Activated CD8-positive, alpha-beta T cell treated with anti-CD3 and anti-CD28 coated beads, Interleukin-2, amount 10 ng/mL, durations not matched to agents 7 days and 5 days (primary cell): ENCODE data around the gene MICALL2. TPM values are rescaled to one million over a fixed set of nuclear protein-coding genes. Genes with fewer than 3 reads are reported as not detected.

ENCODE experiments used
- ATAC-seq: fragments of 150-1000 bp; cut with Tn5 transposase; one replicate; pipeline ENCODE4 v1.10.0; 2021; ENCODE audit warnings: moderate library complexity
- CTCF ChIA-PET: fragments of 350-600 bp; sonication (Branson Sonifier 250); formaldehyde crosslinking; loops from one replicate; lab custom pipeline; 2021; ENCODE audit warnings: antibody characterized with exemption; lab: Charles Lee
- POLR2A ChIA-PET: fragments of 350-600 bp; sonication (Branson Sonifier 250); formaldehyde crosslinking; loops from one replicate; lab custom pipeline; 2021; ENCODE audit warnings: antibody characterized with exemption; lab: Charles Lee
- DNase-seq: peaks from one replicate; pipeline ENCODE4 v3.0.0-alpha.2; 2020
- H3K27ac Mint-ChIP-seq: one replicate; pipeline ENCODE4 v1.8.0; 2021; ENCODE audit warnings: mild to moderate bottlenecking, mixed read lengths
- H3K27me3 Mint-ChIP-seq: one replicate; pipeline ENCODE4 v1.8.0; 2021; ENCODE audit warnings: low read depth, mixed read lengths
- H3K36me3 Mint-ChIP-seq: one replicate; pipeline ENCODE4 v1.8.0; 2021; ENCODE audit warnings: low read depth, mixed read lengths
- H3K4me1 Mint-ChIP-seq: one replicate; pipeline ENCODE4 v1.8.0; 2021; ENCODE audit warnings: low read depth, mixed read lengths
- H3K4me3 Mint-ChIP-seq: one replicate; pipeline ENCODE4 v1.8.0; 2021; ENCODE audit warnings: mild to moderate bottlenecking, mixed read lengths
- H3K9me3 Mint-ChIP-seq: one replicate; pipeline ENCODE4 v1.8.0; 2022; ENCODE audit warnings: mixed read lengths; ENCODE audit not compliant: insufficient read depth
- total RNA-seq, 2 experiments: library from RNA; stranded (reverse); gene quantifications; one replicate each; pipeline ENCODE4 v1.2.3, GENCODE V29; 2021

The MICALL2 gene
- 1 to 10 TPM; 1.9 to 2.2 TPM for total RNA-seq

- ChIA-PET CTCF (no interaction called here), POLR2A (interaction anchor here (1.1 kb wide), 1 partner anchor 118 kb away, joined by 3 read pairs; no protein-coding TSS in a partner anchor)
- Mint-ChIP-seq H3K27me3 (peaks cover 12% of the 10 kb centered on the region), H3K36me3 (no peaks in the 10 kb centered on the region), H3K27ac (no peak within 1 kb of the TSS), H3K4me3 (peak within 1 kb of the TSS; percentile 63), H3K9me3 (no peaks in the 10 kb centered on the region), H3K4me1 (peaks cover 15% of the 10 kb centered on the region)
- ATAC-seq, result peak; percentile 45
- no peak for DNase-seq
Observed at GRCh38 chr7:1458683-1459511, at the start of gene MICALL2. Gene MICALL2 (minus strand): TSS chr7:1459470. CDS start chr7:1459326, 144 bp downstream.

GRCh38 chr7:1508277-1508758 is 49.0 kb upstream of the MICALL2 start:
- ATAC-seq, result no peak
- Mint-ChIP-seq H3K27me3 (no peaks in the 10 kb centered on the region), H3K36me3 (no peaks in the 10 kb centered on the region), H3K4me3 (peak overlapping the region; percentile 1), H3K4me1 (peaks cover 59% of the 10 kb centered on the region), H3K27ac (peak overlapping the region; percentile 78), H3K9me3 (no peaks in the 10 kb centered on the region)
- DNase-seq, result peak; percentile 49
- POLR2A ChIA-PET, result interaction anchor here (0.9 kb wide), 1 partner anchor 17 kb away, joined by 5 read pairs; no protein-coding TSS in a partner anchor
- CTCF ChIA-PET, result interaction anchor here (1.2 kb wide), 1 partner anchor 22 kb away, joined by 3 read pairs; the partner anchor contains the start of gene MAFK

- Mint-ChIP-seq H3K36me3 (peaks cover 12% of the 10 kb centered on the region), H3K9me3 (no peaks in the 10 kb centered on the region), H3K4me3 (peak overlapping the region; percentile 65), H3K27me3 (no peaks in the 10 kb centered on the region), H3K27ac (peak overlapping the region; percentile 34), H3K4me1 (peaks cover 55% of the 10 kb centered on the region)
- POLR2A ChIA-PET, result no interaction called here
- CTCF ChIA-PET, result interaction anchor here (1.0 kb wide), 1 partner anchor 27 kb away, joined by 3 read pairs; no protein-coding TSS in a partner anchor
- no peak for DNase-seq
- no peak for ATAC-seq
Observed at GRCh38 chr7:1505731-1506550, 46.7 kb upstream of the MICALL2 start.

- CTCF ChIA-PET, result interaction anchor here (1.2 kb wide), 1 partner anchor 738 kb away, joined by 3 read pairs; the partner anchor contains the start of genes MRM2 and NUDT1
Observed at GRCh38 chr7:1503816-1504775, 44.8 kb upstream of the MICALL2 start, which contains the start of gene INTS1. Gene INTS1 (minus strand): TSS chr7:1504389. CDS start chr7:1503960, 429 bp downstream.

GRCh38 chr7:1503390-1503789 is 44.1 kb upstream of the MICALL2 start:
- Mint-ChIP-seq H3K4me1 (peaks cover 47% of the 10 kb centered on the region), H3K4me3 (peak overlapping the region; percentile 86), H3K9me3 (no peaks in the 10 kb centered on the region), H3K36me3 (peaks cover 23% of the 10 kb centered on the region), H3K27ac (peak overlapping the region; percentile 76), H3K27me3 (no peaks in the 10 kb centered on the region)
- ATAC-seq (no peak), DNase-seq (peak; percentile 23)
- ChIA-PET CTCF (interaction anchor here (1.2 kb wide), 1 partner anchor 738 kb away, joined by 3 read pairs; the partner anchor contains the start of genes MRM2 and NUDT1), POLR2A (no interaction called here)

More at GRCh38 chr7:1503816-1504775, 44.8 kb upstream of the MICALL2 start, which contains the start of gene INTS1:
- H3K27ac Mint-ChIP-seq, result peak within 1 kb of the TSS; percentile 84
- H3K27me3 Mint-ChIP-seq, result no peaks in the 10 kb centered on the region
- ATAC-seq (peak; percentile 92), DNase-seq (peak; percentile 93)
- no peaks in the 10 kb centered on the region for H3K9me3 Mint-ChIP-seq
- peaks cover 51% of the 10 kb centered on the region for H3K4me1 Mint-ChIP-seq
- peaks cover 23% of the 10 kb centered on the region for H3K36me3 Mint-ChIP-seq
- peak within 1 kb of the TSS; percentile 87 for H3K4me3 Mint-ChIP-seq
- POLR2A ChIA-PET, result no interaction called here

- Mint-ChIP-seq H3K4me1 (peaks cover 43% of the 10 kb centered on the region), H3K4me3 (peak overlapping the region; percentile 86), H3K27me3 (no peaks in the 10 kb centered on the region), H3K27ac (peak overlapping the region; percentile 76), H3K9me3 (no peaks in the 10 kb centered on the region), H3K36me3 (peaks cover 23% of the 10 kb centered on the region)
- DNase-seq (no peak), ATAC-seq (no peak)
- CTCF ChIA-PET, result interaction anchor here (1.2 kb wide), 1 partner anchor 739 kb away, joined by 3 read pairs; the partner anchor contains the start of genes MRM2 and NUDT1
- POLR2A ChIA-PET, result no interaction called here
Observed at GRCh38 chr7:1502845-1503244, 43.6 kb upstream of the MICALL2 start.

GRCh38 chr7:1501487-1502270 is 42.4 kb upstream of the MICALL2 start:
- H3K27ac Mint-ChIP-seq, result no peak overlapping the region
- H3K4me3 Mint-ChIP-seq, result peak overlapping the region; percentile 86
- POLR2A ChIA-PET, result no interaction called here
- H3K9me3 Mint-ChIP-seq, result no peaks in the 10 kb centered on the region
- H3K4me1 Mint-ChIP-seq, result peaks cover 32% of the 10 kb centered on the region
- ATAC-seq, result no peak
- H3K36me3 Mint-ChIP-seq, result peaks cover 28% of the 10 kb centered on the region
- DNase-seq, result no peak
- CTCF ChIA-PET, result no interaction called here
- no peaks in the 10 kb centered on the region for H3K27me3 Mint-ChIP-seq

- CTCF ChIA-PET, result no interaction called here
- H3K4me3 Mint-ChIP-seq, result no peak overlapping the region
- POLR2A ChIA-PET, result no interaction called here
- no peak for ATAC-seq
- H3K27ac Mint-ChIP-seq, result no peak overlapping the region
- H3K27me3 Mint-ChIP-seq, result no peaks in the 10 kb centered on the region
- DNase-seq, result no peak
- H3K36me3 Mint-ChIP-seq, result peaks cover 28% of the 10 kb centered on the region
- H3K4me1 Mint-ChIP-seq, result peaks cover 23% of the 10 kb centered on the region
- no peaks in the 10 kb centered on the region for H3K9me3 Mint-ChIP-seq
Observed at GRCh38 chr7:1500064-1500807, 41.0 kb upstream of the MICALL2 start.

GRCh38 chr7:1499367-1500029 is 40.2 kb upstream of the MICALL2 start:
- Mint-ChIP-seq H3K4me1 (peaks cover 21% of the 10 kb centered on the region), H3K36me3 (peaks cover 28% of the 10 kb centered on the region), H3K4me3 (no peak overlapping the region), H3K27ac (no peak overlapping the region), H3K9me3 (no peaks in the 10 kb centered on the region), H3K27me3 (no peaks in the 10 kb centered on the region)
- CTCF ChIA-PET, result no interaction called here
- ATAC-seq (no peak), DNase-seq (no peak)
- POLR2A ChIA-PET, result no interaction called here
